ENCODE measurements around the gene CDC42BPG.
A peak's percentile ranks its signal among the peaks of the same experiment; 100 is the strongest.
"Not testable (repeated sequence)": the region's sequence is repeated elsewhere in the genome, so short reads cannot be mapped to it uniquely, and the experiment has no call there.

Gene CDC42BPG

DNA sequence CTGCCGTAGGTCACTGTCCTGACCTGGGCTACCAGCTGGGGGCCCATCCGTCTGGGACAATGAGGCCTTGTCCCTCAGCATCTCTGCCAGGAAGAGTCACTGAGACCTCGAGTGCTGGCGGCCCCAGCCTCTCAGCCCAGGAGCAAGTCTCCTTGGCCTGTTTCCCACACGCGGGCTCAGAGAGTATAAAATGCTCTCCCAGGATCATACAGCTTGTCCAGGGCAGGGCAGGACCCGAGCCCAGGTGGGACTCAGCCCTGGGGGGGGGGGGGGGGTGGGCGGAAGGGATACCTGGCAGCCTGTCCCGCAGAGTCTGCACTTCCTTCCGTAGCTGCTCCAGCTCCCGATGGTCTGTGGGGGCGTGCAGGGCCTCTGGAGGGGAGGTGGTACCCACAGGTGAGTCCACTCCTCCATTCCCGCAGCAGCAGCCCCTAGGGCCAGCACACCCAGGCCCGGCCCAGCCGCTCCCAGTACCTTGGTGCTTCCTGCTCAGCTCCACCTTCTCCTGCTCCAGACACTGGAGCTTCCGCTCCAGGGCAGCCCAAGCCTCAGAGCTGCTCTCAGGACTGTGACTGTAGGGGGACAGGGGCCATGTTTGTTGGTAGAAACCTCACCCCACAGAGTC lies 7.9 kb downstream of the CDC42BPG start:
- DNase-seq (ENCODE audit: low read depth in 2 of 2), result no peak

DNA sequence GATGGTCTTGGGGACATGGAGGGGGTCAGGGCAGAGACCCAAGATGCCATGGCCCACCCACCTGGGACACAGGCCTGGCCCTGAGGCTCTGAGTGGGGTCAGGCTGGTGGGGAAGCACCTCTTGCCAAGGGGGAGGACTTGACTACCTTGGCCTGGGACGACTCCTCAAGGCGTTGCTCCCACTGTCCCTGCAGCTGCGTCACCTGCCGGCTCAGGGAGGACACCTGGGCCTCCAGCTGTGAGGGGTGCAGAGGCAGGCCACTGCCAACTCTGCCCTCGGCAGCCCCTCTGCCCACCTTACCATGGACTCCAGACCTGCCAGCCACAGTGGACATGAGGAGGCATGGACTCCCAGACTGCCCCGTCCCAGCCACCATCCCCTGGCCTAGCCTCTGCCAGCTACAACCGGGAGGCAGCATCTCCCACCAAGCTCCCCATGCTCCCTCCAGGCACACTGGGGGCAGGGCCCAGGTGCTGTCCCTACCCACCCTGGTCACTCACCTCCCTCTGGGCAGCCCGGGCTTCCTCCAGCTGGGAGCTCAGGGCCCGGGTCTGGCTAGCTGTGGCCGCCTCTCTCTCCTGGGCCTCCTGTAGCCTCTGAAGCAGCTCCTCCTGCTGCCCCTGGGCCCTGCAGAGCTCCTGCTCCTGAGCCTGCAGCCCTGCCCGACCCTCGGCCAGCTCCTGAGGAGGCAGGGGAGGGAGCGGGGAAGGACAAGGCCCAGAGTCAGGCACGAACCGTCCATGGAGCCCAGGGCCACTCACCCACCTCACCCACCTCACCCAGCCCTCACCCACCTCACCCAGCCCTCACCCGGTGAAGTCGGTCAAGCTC lies 8.6 kb downstream of the CDC42BPG start:
- DNase-seq (ENCODE audit: low read depth in 2 of 2), result no peak

DNA sequence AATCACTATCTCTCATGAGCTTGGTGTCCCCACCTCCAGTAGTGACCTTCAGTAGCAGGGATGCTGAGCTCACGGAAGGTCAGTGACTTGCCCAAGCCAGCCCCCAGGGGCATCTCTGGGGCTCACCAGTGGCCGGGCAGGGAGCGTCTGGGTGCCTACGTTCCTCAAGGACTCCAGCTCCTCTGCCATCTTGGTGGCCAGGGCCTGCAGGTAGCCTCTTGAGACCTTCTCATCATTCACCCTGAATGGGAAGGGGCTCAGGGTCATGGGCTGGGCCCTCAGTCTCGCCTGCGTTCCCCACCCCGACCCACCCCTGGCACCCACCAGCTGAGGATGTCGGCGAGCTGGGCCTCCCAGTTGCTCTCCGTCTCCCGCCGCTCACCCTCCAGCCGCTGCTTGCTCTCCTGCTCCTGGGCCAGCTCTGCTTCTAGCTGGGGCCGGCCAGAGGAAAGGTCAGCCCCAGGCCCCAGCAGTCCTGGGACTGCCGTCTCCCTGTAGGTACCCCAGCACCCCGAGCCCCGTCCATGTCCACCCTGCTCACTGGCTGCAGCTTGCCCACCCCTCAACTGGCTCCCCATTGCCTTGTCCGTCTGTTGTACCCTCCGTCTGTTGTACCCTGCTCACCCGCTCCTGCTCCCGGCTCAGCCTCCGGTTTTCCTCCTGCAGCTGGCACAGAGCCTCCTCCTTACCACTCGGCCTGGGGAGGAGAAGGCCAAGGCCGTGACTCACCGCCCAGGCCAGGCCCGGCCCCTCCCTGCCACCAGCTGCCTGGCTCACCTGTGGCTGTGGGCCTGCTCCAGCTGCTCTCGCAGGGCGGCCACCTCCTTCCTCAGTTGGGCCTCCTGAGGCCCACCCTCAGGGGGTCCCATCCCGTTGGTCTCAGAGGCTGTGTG lies 9.5 kb downstream of the CDC42BPG start:
- no peak for DNase-seq (ENCODE audit: low read depth in 2 of 2)

DNA sequence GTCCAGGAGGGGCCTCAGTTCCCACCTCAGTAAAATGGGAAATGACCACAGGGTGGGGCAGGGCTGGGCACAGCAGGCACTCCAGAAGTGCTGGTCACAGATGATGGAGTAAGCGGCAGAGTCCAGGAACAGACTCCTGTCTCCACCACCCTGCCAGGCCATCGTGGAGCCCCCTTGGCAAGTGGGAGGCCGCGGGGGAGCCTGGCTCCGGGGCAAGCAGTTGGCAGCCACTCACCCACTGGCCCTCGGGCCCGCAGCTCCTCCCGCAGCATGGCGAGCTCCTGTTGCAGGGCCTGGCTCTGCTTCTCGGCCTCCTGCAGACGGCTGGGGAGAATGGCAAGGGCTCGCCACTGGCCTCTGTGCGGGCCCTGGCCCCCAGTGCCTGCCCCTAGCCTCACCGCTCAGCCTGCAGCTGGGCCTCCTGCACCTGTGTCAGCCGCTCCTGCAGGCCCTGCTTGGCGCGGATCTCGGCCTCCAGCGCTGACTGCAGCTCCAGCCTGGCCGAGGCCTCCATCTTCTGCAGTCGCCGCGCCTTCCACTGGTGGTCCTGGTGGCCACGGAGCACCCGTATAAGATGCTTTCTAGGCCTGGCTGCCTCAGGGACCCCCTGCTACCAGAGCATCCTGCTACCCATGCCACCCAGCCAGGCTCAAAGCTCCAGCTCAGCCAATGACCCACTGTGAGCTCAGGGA lies 10.3 kb downstream of the CDC42BPG start:
- DNase-seq (ENCODE audit: low read depth in 2 of 2), result no peak

DNA sequence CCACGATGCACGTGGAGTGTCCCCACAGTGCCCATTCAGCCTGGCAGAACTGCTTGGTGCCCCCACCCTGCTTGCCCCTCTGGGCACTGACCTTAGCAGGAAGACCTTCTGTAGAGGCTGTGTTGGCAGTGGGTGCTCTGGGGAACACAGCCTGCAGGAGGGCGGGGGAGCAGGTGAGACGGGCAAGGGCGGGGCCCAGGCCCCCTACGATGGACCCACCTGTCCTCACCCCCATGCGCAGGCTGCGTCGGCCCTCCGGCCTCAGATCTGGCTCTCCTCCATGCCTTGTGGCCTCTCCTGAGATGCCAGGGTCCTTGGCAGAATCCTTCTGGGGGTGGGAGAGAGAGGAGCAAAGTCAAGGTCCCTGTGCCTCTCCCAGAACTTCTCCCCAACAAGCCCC lies 10.9 kb downstream of the CDC42BPG start:
- DNase-seq (ENCODE audit: low read depth in 2 of 2), result no peak

DNA sequence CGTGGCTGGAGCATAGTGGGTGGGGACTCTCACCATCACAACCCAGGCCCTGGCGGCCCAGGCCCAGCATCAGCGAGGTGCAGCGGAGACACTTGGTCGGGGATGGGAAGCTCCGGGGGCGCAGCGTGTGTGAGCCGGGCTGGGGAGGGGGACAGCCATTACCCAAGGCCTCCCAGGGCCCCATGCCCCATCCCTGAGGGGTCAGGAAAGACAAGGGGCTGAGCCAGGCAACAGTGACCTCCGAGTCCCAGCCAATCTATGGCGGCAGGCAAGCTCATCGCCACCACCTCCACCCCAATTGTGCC lies 11.3 kb downstream of the CDC42BPG start:
- DNase-seq (ENCODE audit: low read depth in 2 of 2), result no peak

DNA sequence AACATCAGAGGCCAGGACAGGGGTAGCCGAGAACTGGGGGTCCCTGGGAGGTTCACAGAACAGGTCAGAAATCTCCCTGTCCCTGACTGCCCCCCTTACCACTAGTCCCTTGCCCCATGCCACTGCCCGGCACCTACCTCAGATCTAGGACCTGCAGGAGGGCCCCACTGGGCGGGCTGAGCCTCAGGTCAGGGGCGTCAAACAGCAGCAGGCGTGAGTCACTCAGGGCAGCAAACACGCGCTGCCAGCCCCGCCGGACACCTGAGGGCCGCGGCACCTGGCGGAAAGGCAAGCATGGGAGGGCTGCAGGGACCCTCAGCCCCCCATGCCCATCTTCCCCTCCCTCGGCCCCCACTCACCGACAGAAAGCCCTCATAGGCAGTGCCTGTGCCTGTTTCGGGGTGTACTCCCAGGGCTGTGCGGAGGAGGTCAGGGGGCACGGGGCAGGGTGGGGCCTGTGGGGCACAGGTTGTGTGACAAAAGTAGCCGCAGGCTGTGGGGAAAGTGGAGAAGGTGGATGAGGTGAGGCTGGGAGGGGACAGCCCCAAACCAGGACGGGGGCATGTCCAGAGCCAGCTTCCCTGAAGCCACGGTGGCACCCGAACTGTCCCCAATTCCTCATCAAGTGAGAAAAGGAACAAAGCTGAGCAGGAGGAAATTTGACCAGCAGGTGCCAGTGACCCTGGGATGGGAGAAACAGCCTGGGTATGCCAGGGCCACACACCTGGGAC lies 11.8 kb downstream of the CDC42BPG start:
- DNase-seq (ENCODE audit: low read depth in 2 of 2), result no peak

DNA sequence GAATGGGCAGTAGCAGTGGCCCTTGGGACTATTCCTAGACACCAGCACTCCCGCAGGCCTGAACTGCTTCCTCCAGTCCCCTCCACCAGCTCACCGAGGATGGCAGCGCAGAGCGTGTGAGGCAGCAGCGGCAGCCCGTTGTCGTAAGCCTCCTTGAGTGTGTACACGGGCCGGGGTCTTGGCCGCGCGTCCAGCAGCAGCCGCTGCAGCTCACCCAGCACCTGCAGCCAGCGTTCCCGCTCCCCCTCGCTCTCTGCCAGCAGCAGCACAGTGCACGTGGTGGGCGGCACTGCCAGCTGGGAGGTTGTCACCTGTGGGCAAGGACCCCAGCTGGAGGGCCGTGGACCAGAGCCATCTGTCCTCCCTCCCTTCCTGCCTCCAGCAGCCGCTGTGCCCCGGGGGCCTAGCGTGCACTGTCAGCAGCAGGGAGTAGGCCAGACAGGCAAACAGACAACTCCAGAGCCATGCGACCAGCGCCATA lies 13.0 kb downstream of the CDC42BPG start:
- DNase-seq (ENCODE audit: low read depth in 2 of 2), result no peak

DNA sequence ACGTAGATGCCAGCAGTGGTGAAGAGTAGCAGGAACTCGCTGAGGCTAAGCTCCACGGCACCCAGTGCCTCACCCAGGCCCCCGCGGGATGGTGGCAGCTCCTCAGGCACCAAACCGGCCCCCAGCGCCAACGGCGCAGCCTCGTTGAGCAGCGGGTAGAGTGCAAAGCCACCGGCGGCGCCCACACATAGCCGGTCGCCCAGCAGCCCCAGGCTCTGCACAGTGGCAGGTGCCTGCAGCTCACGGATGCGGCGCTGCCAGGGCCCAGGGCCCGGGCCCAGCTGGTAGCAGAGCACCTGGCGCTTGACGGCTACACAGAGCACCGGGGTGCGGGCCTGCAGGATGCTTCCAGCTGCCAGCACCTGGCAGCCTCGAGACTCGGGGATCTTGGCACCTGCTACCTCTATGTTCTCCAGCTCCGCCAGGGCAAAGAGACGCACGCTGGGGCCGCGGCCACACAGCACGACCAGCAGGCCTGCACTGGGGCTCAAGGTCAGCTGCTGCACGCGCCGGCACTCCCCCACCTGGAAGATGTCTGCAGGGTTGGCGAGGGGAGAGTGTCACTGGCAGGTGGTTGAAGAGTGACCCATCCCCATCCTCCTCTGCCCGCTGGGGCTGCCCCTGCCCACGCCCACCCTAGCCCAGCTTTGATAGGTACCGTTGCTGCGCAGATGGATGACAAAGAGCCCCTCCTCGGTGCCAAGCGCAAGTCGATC lies 14.8 kb downstream of the CDC42BPG start:
- DNase-seq (ENCODE audit: low read depth in 2 of 2), result no peak

DNA sequence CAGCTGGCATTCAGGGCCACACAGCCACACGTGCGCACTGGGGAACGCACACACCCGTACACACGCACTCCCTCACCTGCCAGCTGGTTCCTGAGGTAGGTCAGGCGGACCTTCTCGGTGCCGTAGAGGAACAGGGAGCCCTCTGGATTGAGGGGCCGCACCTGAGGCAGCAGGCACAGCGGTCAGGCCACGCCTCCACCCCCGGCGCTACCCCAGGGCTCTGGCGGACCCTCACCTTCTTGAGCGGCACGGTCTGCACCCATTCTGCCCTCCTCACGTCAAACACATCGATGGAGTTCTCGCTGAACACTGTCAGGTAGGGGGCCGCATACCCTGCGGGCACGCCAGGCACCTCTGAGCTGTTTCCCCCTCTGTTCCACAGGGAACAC lies 17.0 kb downstream of the CDC42BPG start:
- DNase-seq (ENCODE audit: low read depth in 2 of 2), result no peak

DNA sequence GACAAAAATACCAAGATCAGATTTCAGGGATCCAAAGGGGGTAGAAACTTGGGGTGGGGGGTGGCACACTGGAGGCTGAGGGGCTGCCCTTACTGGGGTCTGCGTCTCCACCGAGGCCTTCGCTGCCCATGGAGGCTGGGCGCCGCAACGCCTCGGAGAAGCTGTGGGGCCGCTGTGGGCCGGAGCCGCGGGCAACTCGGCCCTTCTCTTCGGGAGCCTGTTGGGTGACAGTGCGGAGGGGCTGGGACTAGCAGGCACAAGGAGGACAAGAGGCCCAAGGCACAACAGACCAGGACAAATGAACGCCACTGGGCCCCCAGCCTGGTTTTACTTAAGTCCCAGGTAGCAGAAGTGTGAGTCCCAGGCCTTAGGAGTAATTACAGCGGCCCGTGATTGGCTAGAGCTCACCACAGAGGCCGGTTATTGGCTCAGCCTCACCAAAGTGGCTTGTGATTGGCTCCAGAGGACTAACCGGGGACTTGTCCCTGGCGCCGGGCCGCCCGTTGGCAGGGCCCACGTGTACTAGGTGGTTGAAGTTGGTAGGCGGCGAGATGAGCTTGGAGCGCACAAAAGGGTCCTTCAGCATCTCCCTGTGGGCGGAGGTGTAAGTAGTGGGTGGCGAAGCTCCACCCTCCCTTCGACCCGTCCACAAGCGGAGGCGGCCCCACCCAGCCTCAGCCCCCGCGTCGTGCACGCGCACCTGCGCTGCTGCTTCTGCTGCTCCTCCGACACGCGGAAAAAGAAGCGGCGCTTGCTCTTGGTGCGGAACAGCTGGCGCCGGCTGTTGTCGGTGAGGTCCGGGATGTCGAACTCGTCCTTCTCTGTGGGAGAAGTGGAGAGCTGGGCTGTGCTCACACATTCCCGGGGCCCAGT lies 17.6 kb downstream of the CDC42BPG start:
- no peak for DNase-seq (ENCODE audit: low read depth in 2 of 2)

DNA sequence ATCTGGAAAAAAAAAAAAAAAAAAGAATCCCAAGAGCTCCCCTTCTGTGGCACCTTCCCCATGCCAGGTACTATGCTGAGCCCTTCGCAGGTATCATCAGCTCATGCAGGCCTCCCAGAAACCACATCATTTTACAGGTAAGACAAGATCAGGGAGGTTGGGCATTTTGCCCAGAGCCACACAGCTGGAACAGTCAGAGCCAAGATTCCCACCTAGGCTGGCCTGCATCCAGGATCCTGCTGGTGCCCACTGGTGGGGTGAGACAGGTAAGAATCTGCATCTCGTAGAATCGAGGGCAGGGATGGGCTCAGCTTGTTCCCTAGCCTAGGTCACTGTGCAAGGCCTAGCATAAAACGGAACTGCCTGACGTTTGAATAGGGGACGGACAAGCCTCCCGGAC lies 18.4 kb downstream of the CDC42BPG start:
- no peak for DNase-seq (ENCODE audit: low read depth in 2 of 2)

DNA sequence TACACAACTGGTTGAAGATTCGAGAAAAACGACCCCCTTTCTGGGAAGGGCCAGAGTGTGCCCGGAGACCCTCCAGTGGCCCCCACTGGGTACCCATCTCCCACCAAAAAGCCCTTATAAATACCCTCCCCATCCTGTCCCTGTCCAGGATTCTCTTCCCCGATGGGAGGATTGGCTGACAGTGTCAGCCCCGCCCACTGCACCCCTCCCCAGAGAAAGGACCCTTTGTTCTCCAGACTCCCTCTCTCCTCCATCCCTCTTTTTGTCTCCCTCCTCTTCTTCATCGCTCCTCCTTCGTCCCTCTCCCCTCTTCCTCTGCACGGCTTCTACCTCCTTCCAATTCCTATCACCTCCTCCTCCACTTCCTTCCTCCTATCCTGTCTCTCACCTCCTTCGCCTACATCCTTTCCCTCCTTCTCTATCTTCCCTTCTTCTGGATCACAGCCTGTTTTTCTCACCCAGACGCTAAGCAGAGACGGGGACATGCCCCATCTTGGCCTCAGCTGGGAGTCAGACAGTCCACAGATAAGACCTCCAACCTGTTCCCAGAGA lies 20.8 kb downstream of the CDC42BPG start:
- DNase-seq (ENCODE audit: low read depth in 2 of 2), result no peak

DNA sequence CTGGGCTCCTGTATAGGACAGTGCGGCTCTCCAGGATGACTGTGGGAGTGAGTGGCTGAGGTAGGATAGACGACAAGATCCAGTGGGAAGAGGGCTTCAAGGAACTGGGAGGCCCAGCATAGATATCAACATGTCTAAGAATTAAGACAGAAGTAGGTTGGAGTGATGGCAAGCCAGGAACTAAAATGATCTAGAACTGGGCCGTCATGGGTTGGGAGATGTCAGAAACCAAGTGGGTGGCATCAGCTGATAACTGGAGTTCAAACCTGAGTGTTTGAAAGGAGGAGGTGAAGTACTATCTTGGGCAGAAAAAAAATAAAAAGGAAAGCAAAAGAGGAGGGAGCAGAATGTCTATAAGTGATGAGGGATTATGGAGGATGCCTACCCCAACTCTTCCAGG lies 27.0 kb downstream of the CDC42BPG start:
- DNase-seq (ENCODE audit: low read depth in 2 of 2), result no peak

DNA sequence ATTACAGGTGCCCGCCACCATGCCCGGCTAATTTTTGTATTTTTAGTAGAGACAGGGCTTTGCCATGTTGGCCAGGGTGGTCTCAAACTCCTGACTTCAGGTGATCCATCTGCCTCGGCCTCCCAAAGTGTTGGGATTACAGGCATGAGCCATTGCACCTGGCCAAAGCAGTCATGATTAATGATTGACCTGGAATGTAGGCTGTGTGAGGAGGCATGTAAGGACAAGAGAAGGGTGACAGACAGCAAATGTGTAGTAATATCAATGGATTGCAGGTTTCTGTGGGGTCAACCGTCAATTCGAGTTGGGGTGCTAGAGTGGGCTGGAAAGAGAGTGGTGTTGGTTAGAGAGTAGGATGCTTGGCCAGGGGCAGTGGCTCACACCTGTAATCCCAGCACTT lies 29.0 kb downstream of the CDC42BPG start:
- DNase-seq (ENCODE audit: low read depth in 2 of 2), result not testable (repeated sequence)

DNA sequence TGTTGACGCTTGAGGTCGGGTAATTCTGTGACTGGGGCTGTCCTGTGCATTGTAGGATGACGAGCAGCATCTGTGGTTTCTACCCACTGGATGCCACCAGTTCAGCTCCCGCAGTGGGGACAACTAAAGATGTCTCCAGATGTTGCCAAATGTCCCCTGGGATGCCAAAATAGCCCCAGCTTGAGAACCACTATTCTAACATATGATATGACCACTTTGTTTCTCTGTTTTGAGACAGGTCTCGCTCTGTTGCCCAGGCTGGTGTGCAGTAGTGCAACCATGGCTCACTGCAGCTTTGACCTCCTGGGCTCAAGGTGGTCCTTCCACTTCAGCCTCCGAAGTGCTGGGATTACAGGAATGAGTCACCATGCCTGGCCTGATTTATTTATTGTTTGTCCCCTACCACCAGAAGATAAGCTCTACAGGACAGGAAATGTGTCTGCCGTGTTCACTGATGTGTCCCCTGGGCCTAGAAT lies 29.7 kb downstream of the CDC42BPG start:
- DNase-seq (ENCODE audit: low read depth in 2 of 2), result no peak

DNA sequence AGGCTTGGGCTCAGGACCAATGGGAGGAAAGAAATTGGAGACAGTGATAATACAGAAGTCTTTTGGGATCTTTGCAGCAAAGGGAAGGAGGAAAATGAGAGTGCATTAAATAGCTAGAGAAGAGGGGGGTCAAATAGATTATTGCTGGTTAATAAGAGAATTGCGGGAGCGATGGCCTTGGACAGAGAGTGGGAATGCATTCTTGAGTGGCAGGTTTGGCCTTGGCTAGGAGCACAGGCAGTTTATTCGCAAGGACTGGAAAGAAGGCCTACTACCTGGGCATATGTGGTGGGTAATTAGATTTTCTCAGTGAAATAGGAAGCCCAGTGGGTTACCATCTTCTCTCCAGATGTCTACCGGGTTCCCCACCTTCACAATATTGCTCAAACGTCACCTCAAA lies 30.6 kb downstream of the CDC42BPG start:
- no peak for DNase-seq (ENCODE audit: low read depth in 2 of 2)

DNA sequence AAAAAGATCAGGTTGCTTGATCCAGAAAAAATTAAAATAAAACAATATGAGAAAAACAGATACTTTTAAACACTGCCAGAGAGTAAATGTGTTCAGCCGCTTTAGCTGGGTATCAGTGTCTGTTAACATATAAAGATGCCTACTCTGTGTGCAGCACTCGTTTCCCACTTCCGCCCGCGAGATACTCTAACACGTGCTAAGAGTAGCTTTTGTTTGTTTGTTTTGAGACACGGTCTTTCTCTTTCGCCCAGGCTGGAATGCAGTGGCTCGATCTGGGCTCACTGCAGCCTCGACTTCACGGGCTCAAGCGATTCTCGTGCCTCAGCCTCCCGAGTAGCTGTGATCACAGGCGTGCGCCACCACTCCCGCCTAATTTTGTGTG lies 33.6 kb downstream of the CDC42BPG start:
- no peak for DNase-seq (ENCODE audit: low read depth in 2 of 2)

DNA sequence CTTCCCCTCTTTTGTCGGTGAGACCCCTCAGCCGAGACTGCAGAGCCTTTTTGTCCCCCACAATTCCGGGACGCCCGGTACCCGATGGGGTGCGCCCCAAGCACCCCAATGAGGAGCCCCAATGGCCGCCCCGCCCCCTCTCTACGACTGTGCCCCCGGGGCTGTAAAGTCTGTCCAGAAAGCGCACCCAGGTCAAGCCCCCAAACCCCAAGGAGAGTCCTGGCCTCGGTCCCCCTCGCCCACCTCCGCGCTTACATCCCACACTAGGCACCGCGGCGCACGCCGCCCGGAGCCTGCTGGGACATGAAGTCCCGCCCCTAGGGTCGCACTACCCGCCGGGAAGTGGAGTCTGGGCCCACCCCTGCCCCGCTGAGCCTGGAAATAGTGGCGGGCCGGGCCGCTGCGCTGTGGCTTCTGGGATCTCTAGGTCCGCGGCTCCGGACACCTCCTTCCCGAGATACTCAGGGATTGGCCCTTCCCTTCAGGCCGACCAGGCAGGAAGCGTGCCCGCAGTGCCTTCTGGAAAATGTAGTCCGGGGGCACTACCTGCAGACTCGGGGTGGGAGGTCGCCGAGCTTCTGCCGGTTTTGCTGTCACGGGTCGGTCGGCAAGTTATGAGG lies 34.1 kb downstream of the CDC42BPG start, which contains the start of gene MEN1:
TSS of gene MEN1 (minus strand) at position 281 of the 620 bp plus-strand sequence. CDS start 442 bp downstream, outside the sequence.
- DNase-seq (ENCODE audit: low read depth in 2 of 2), result peak; percentile 46 to 50
